ENCODE data around the gene FAM25A.

GRCh38 chr10:86976362-86977056, 43.6 kb upstream of the FAM25A start:
- no peak for TF ChIP-seq CTCF (IDR thresholded peaks at IDR 0.05)
- TF ChIP-seq POLR2A (IDR thresholded peaks at IDR 0.05): no peak

Data from right lobe of liver (tissue), 4 donors.